Right lobe of liver (tissue), 6 donors: ENCODE results near the gene CDC26. TPM values are rescaled to one million over a fixed set of nuclear protein-coding genes. Genes with fewer than 3 reads are reported as not detected.
A peak's percentile ranks its signal among the peaks of the same experiment; 100 is the strongest.

Experiments used
- ATAC-seq, 4 donors: fragments of 200-7000 bp; cut with Tn5 transposase; one replicate each; pipeline ENCODE4 v1.9.1; 2020; ENCODE audit warnings: mild to moderate bottlenecking in 4 of 4, moderate library complexity in 4 of 4
- DNase-seq, 3 donors: peaks; one replicate each; pipeline ENCODE4 v3.0.0-alpha.2; 2020
- H3K27ac ChIP-seq, 3 donors: fragments of 200-600 bp; one replicate each; pipeline ENCODE4 v1.8.0; 2022
- H3K27me3 ChIP-seq, 2 donors: fragments of 200-600 bp; one replicate each; pipeline ENCODE4 v1.8.0; 2022
- H3K36me3 ChIP-seq, 4 donors: fragments of 200-600 bp; sonication (generic) in 1 of 4; one replicate each; pipeline versions ENCODE4 v1.5.1 to v1.8.0; 2017 to 2022; ENCODE audit warnings: control low read depth in 1 of 4
- H3K4me1 ChIP-seq, 4 donors: fragments of 200-600 bp; sonication (generic) in 1 of 4; one replicate each; pipeline versions ENCODE4 v1.5.1 to v1.8.0; 2017 to 2022; ENCODE audit warnings: control low read depth in 1 of 4
- H3K4me3 ChIP-seq, 3 donors: fragments of 200-600 bp; one replicate each; pipeline ENCODE4 v1.8.0; 2022
- H3K9me3 ChIP-seq, 4 donors: fragments of 200-600 bp; sonication (generic) in 1 of 4; one replicate each; pipeline versions ENCODE4 v1.5.1 to v1.8.0; 2017 to 2022; ENCODE audit warnings: control low read depth in 1 of 4
- POLR2A ChIP-seq: fragments of 450-650 bp; IDR thresholded peaks from one replicate; pipeline ENCODE4 v1.6.1; 2017; ENCODE audit warnings: antibody characterized with exemption, mild to moderate bottlenecking
- WGBS: methylation state at CpG from one replicate; pipeline ENCODE4 v1.1.6; 2018; ENCODE audit warnings: low coverage, low lambda C conversion rate; ENCODE audit not compliant: insufficient coverage; ENCODE audit errors: missing lambda C conversion rate; 5-methylcytosine and 5-hydroxymethylcytosine counted together
- intact Hi-C, 2 donors: fragments of 100-400 bp; cut with DNase I; formaldehyde crosslinking; loops; one replicate each; pipeline versions ENCODE4 v1.11.2 to v1.14.1; 2022
- total RNA-seq, 6 experiments: library from RNA; depleted of rRNA in 2 of 6; stranded (reverse); fragments of >200 nt in 2 of 6; fragmentation: NEBNext Ultra II Directional in 3 of 6; extraction: Animal tissue kit (Norgen Biotek cat#: 25700) in 3 of 6; gene quantifications; one replicate each; pipeline versions ENCODE4 v1.1.0 to v1.2.4, GENCODE V29; 2016 to 2023
- TF ChIP-seq, protein P1 (sequence below), 4 donors: fragments of 200-600 bp in 3 of 4; fragments of 450-650 bp in 1 of 4; IDR thresholded peaks; one replicate each; pipeline versions ENCODE4 v1.5.1 to v1.8.0; 2016 to 2022; ENCODE audit warnings: antibody characterized with exemption in 4 of 4, mild to moderate bottlenecking in 2 of 4
- donor health status: DM: no; HTN: yes; CAD: no.
- donor health status: DM: no; HTN: no; CAD: no.
- donor health status: DM: no; HTN: no; CAD: no.
- donor health status: DM: no; HTN: yes; CAD: no.
- donor health status: DM: no; HTN: yes; CAD: no.

CDC26 gene
- total RNA-seq, 6 experiments from 2014 or later: 16.0 to 21.7 (median 18.5) TPM

GRCh38 chr9:113261917-113262671 lies 13.3 kb downstream of the CDC26 start:
- WGBS: 11% methylated on average over 1 of the region's 1 CpG
- peak; percentile 75 to 88 (median 82) for ATAC-seq
- TF ChIP-seq POLR2A: no peak
- TF ChIP-seq, protein P1, sequence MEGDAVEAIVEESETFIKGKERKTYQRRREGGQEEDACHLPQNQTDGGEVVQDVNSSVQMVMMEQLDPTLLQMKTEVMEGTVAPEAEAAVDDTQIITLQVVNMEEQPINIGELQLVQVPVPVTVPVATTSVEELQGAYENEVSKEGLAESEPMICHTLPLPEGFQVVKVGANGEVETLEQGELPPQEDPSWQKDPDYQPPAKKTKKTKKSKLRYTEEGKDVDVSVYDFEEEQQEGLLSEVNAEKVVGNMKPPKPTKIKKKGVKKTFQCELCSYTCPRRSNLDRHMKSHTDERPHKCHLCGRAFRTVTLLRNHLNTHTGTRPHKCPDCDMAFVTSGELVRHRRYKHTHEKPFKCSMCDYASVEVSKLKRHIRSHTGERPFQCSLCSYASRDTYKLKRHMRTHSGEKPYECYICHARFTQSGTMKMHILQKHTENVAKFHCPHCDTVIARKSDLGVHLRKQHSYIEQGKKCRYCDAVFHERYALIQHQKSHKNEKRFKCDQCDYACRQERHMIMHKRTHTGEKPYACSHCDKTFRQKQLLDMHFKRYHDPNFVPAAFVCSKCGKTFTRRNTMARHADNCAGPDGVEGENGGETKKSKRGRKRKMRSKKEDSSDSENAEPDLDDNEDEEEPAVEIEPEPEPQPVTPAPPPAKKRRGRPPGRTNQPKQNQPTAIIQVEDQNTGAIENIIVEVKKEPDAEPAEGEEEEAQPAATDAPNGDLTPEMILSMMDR (IDR thresholded peaks at IDR 0.05): no peak
- Histone ChIP-seq H3K4me1 (peaks cover 0 to 41% (median 18%) of the 10 kb centered on the region in 4 donors), H3K27me3 (no peaks in the 10 kb centered on the region), H3K4me3 (peak overlapping the region in 1 of 3 donors; percentile 19), H3K9me3 (no peaks in the 10 kb centered on the region), H3K36me3 (peaks cover 0 to 20% (median 5%) of the 10 kb centered on the region in 4 donors), H3K27ac (peak overlapping the region; percentile 40 to 84 (median 77))
- intact Hi-C loops: no loop called here
- DNase-seq: peak in 1 of 3 donors; percentile 52

DNA sequence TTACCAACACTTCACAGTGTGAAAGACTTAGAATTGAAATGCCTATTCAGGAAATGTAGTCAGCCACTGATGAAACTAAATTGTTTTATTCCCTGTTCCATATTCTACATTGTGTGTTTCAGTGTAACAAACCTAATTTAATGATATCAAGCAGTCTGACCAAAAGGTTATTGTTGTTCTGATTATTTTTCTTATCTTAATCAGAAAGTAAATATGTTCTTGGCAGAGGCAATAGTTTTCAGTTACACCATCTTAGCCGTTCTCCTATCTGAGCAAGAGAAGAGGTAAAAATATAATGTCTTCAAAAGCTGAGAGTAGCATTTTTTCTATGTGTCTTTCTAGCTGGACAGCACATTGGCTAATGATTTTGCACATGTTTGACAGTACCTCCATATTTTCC lies 17.1 kb downstream of the CDC26 start:
- Histone ChIP-seq H3K9me3 (no peaks in the 10 kb centered on the region), H3K4me3 (no peak overlapping the region), H3K27me3 (no peaks in the 10 kb centered on the region), H3K4me1 (peaks cover 0 to 45% (median 20%) of the 10 kb centered on the region in 4 donors), H3K27ac (peak overlapping the region in 2 of 3 donors; percentile 13 to 31), H3K36me3 (peaks cover 0 to 21% (median under 1%) of the 10 kb centered on the region in 4 donors)
- ATAC-seq: peak; percentile 51 to 71 (median 68)
- intact Hi-C loops: no loop called here
- no peak for DNase-seq
- WGBS: 47% methylated on average over 1 of the region's 1 CpG
- TF ChIP-seq, protein P1 (IDR thresholded peaks at IDR 0.05): no peak
- no peak for TF ChIP-seq POLR2A

GRCh38 chr9:113257863-113258262 lies 17.5 kb downstream of the CDC26 start:
- Histone ChIP-seq H3K36me3 (peaks cover 0 to 21% (median 0%) of the 10 kb centered on the region in 4 donors), H3K4me1 (peaks cover 0 to 42% (median 19%) of the 10 kb centered on the region in 4 donors), H3K9me3 (no peaks in the 10 kb centered on the region), H3K27me3 (no peaks in the 10 kb centered on the region), H3K4me3 (no peak overlapping the region), H3K27ac (peak overlapping the region; percentile 13 to 34 (median 31))
- intact Hi-C loops: no loop called here
- peak; percentile 5 to 47 (median 12) for ATAC-seq
- no peak for DNase-seq
- WGBS: 49% methylated on average over 3 of the region's 3 CpGs
- TF ChIP-seq, protein P1 (IDR thresholded peaks at IDR 0.05): no peak
- no peak for TF ChIP-seq POLR2A

GRCh38 chr9:113255438-113255837 lies 19.9 kb downstream of the CDC26 start:
- no peak for DNase-seq
- no peak for ATAC-seq
- H3K27ac ChIP-seq: no peak overlapping the region
- WGBS: 66% methylated on average over 6 of the region's 6 CpGs
- H3K36me3 ChIP-seq: peaks cover 0 to 16% (median 0%) of the 10 kb centered on the region in 4 donors
- no peaks in the 10 kb centered on the region for H3K9me3 ChIP-seq
- no peaks in the 10 kb centered on the region for H3K27me3 ChIP-seq
- intact Hi-C loops: no loop called here
- TF ChIP-seq, protein P1 (IDR thresholded peaks at IDR 0.05): no peak
- TF ChIP-seq POLR2A: no peak
- peaks cover 0 to 25% (median 12%) of the 10 kb centered on the region in 4 donors for H3K4me1 ChIP-seq
- no peak overlapping the region for H3K4me3 ChIP-seq
